Measurements from ENCODE around the gene MKI67.

DNA sequence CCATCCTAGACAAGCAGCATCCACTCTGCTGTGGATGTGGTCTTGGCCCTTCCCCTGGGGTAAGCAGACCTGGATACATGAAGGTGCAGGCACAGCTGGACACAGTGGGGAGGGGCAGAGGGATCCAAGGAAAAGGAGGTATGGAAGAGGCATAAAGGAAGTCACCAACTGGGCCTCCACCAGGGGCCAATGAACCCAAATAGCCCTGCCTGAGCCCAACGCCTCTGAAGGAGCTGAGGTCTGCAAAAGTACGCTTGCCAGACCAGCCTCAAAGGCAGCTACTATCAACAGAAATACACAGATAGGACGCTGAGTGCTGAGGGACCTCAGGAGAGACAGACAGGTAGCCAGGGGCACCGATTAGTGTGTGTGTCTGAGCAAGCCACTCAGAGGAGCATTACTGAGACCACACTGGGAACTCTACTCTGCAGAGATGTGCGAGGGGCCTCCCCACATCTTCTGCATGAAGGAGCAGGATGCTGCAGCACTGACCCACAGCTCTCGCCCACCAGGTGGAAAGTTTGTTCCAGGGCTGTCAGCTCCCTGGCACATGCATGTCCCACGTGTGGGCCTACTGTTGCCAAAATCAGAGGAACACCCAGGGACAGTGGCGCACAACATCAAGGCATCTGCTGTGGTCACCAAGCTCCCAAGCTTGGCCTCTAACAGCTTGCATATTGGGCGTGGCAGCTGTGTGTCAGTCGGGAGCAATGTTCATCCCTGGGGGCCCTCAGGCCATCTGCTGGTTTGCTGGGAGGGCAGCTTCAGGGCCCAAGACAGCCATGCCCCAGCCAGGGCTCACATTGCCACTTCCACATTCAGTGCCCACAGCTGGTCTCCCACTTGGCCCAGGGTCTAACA, 40.0 kb downstream of the MKI67 start:
- TF ChIP-seq, protein P1, sequence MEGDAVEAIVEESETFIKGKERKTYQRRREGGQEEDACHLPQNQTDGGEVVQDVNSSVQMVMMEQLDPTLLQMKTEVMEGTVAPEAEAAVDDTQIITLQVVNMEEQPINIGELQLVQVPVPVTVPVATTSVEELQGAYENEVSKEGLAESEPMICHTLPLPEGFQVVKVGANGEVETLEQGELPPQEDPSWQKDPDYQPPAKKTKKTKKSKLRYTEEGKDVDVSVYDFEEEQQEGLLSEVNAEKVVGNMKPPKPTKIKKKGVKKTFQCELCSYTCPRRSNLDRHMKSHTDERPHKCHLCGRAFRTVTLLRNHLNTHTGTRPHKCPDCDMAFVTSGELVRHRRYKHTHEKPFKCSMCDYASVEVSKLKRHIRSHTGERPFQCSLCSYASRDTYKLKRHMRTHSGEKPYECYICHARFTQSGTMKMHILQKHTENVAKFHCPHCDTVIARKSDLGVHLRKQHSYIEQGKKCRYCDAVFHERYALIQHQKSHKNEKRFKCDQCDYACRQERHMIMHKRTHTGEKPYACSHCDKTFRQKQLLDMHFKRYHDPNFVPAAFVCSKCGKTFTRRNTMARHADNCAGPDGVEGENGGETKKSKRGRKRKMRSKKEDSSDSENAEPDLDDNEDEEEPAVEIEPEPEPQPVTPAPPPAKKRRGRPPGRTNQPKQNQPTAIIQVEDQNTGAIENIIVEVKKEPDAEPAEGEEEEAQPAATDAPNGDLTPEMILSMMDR (IDR thresholded peaks at IDR 0.05 in 2 of 3, conservative IDR thresholded peaks at IDR 0.05 in 1 of 3; ENCODE audit: insufficient read depth in 2 of 3, low read depth in 1 of 3, low read length in 3 of 3), result no peak
- TF ChIP-seq FOXK2 (conservative IDR thresholded peaks at IDR 0.05 in 1 of 2, IDR thresholded peaks at IDR 0.05 in 1 of 2; ENCODE audit: low read depth in 2 of 2), result no peak
- no peak for TF ChIP-seq POLR2AphosphoS2 (IDR thresholded peaks at IDR 0.05; ENCODE audit: low read length)
- TF ChIP-seq, protein P2, sequence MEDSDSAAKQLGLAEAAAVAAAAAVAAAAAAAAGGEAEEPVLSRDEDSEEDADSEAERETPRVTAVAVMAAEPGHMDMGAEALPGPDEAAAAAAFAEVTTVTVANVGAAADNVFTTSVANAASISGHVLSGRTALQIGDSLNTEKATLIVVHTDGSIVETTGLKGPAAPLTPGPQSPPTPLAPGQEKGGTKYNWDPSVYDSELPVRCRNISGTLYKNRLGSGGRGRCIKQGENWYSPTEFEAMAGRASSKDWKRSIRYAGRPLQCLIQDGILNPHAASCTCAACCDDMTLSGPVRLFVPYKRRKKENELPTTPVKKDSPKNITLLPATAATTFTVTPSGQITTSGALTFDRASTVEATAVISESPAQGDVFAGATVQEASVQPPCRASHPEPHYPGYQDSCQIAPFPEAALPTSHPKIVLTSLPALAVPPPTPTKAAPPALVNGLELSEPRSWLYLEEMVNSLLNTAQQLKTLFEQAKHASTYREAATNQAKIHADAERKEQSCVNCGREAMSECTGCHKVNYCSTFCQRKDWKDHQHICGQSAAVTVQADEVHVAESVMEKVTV (CRISPR knock-in tag; IDR thresholded peaks at IDR 0.05), result no peak

Data from K562 (cell line).